GM21723 (cell line): ENCODE data around the gene GDPD1.
A peak's percentile ranks its signal among the peaks of the same experiment; 100 is the strongest.
"Not testable (repeated sequence)": the region's sequence is repeated elsewhere in the genome, so short reads cannot be mapped to it uniquely, and the experiment has no call there.

Experiments used
- ATAC-seq: cut with Tn5 transposase; IDR thresholded peaks from one replicate; pipeline ENCODE4 v1.9.1; 2021; ENCODE audit warnings: mild to moderate bottlenecking, moderate library complexity; ENCODE audit not compliant: unreplicated experiment

Gene GDPD1

GRCh38 chr17:59238906-59239305 lies 18.6 kb downstream of the GDPD1 start:
- no peak for ATAC-seq

GRCh38 chr17:59244081-59244480 lies 23.8 kb downstream of the GDPD1 start:
- ATAC-seq = no peak

- ATAC-seq = no peak
Observed at GRCh38 chr17:59254742-59255141, 34.4 kb downstream of the GDPD1 start.

- ATAC-seq = no peak
Observed at GRCh38 chr17:59257101-59257500, 36.8 kb downstream of the GDPD1 start.

GRCh38 chr17:59260722-59261121 lies 40.4 kb downstream of the GDPD1 start:
- ATAC-seq = no peak

GRCh38 chr17:59266745-59267144 lies 46.4 kb downstream of the GDPD1 start:
- ATAC-seq = no peak

- ATAC-seq = no peak
Observed at GRCh38 chr17:59267776-59268175, 47.5 kb downstream of the GDPD1 start.

- no peak for ATAC-seq
Observed at GRCh38 chr17:59275618-59276017, 55.3 kb downstream of the GDPD1 start.

GRCh38 chr17:59277031-59277430 lies 56.7 kb downstream of the GDPD1 start:
- ATAC-seq = peak; percentile 91

GRCh38 chr17:59278406-59278805 lies 58.1 kb downstream of the GDPD1 start:
- ATAC-seq = no peak

GRCh38 chr17:59284317-59284716 lies 64.0 kb downstream of the GDPD1 start:
- no peak for ATAC-seq

GRCh38 chr17:59287452-59287851 lies 67.1 kb downstream of the GDPD1 start:
- ATAC-seq = no peak

GRCh38 chr17:59287891-59288290 lies 67.6 kb downstream of the GDPD1 start:
- no peak for ATAC-seq

- no peak for ATAC-seq
Observed at GRCh38 chr17:59289981-59290301, 69.6 kb downstream of the GDPD1 start.

- ATAC-seq = not testable (repeated sequence)
Observed at GRCh38 chr17:59290302-59290998, 70.1 kb downstream of the GDPD1 start.

- ATAC-seq = no peak
Observed at GRCh38 chr17:59292174-59292523, 71.8 kb downstream of the GDPD1 start.

- no peak for ATAC-seq
Observed at GRCh38 chr17:59296190-59296589, 75.9 kb downstream of the GDPD1 start.

- ATAC-seq = no peak
Observed at GRCh38 chr17:59298521-59298920, 78.2 kb downstream of the GDPD1 start.

- ATAC-seq = no peak
Observed at GRCh38 chr17:59299400-59300092, 79.2 kb downstream of the GDPD1 start.

GRCh38 chr17:59300941-59301340 lies 80.6 kb downstream of the GDPD1 start:
- ATAC-seq = no peak

- no peak for ATAC-seq
Observed at GRCh38 chr17:59304811-59305210, 84.5 kb downstream of the GDPD1 start.

GRCh38 chr17:59310263-59310920 lies 90.1 kb downstream of the GDPD1 start:
- no peak for ATAC-seq
